GM23338 (cell line): Measurements from ENCODE around the gene CDK5R2. TPM values are rescaled to one million over a fixed set of nuclear protein-coding genes. Genes with fewer than 3 reads are reported as not detected.

Experiments
- ATAC-seq: fragments of 200-7000 bp; cut with Tn5 transposase; 3 replicates; pipeline ENCODE4 v1.9.1; 2020
- DNase-seq: peaks from one replicate; pipeline ENCODE4 v3.0.0-alpha.2; 2015; ENCODE audit warnings: low spot score
- H2AFZ ChIP-seq: fragments of 200-600 bp; sonication (generic); 2 replicates; pipeline ENCODE4 v1.8.0; 2016; ENCODE audit warnings: antibody characterized with exemption, mild to moderate bottlenecking, moderate library complexity
- H3F3A ChIP-seq: fragments of 200-600 bp; sonication (generic); replicated peaks from 2 replicates; pipeline ENCODE4 v1.8.0; 2017; ENCODE audit warnings: antibody characterized with exemption, mixed run types, low read depth
- H3K27ac ChIP-seq: fragments of 200-600 bp; sonication (generic); 2 replicates; pipeline ENCODE4 v1.6.1; 2016; ENCODE audit warnings: low read depth
- H3K27me3 ChIP-seq: fragments of 200-600 bp; sonication (generic); 2 replicates; pipeline ENCODE4 v1.8.0; 2016; ENCODE audit warnings: mild to moderate bottlenecking, mixed run types, moderate library complexity; ENCODE audit not compliant: insufficient read depth
- H3K36me3 ChIP-seq: fragments of 200-600 bp; sonication (generic); 2 replicates; pipeline ENCODE4 v1.8.0; 2016; ENCODE audit warnings: mild to moderate bottlenecking; ENCODE audit not compliant: insufficient read depth
- H3K4me1 ChIP-seq: fragments of 200-600 bp; sonication (generic); 2 replicates; pipeline ENCODE4 v1.8.0; 2016; ENCODE audit warnings: mild to moderate bottlenecking, moderate library complexity; ENCODE audit not compliant: insufficient read depth
- H3K4me2 ChIP-seq: fragments of 200-600 bp; sonication (generic); 2 replicates; pipeline ENCODE4 v1.7.1; 2017; ENCODE audit warnings: mixed run types
- H3K4me3 ChIP-seq: fragments of 200-600 bp; sonication (generic); 2 replicates; pipeline ENCODE4 v1.6.1; 2016; ENCODE audit warnings: mixed run types
- H3K79me2 ChIP-seq: fragments of 200-600 bp; sonication (generic); replicated peaks from 2 replicates; pipeline ENCODE4 v1.8.0; 2017; ENCODE audit warnings: mild to moderate bottlenecking; ENCODE audit not compliant: insufficient read depth
- H3K9me2 ChIP-seq: fragments of 200-600 bp; sonication (generic); 2 replicates; pipeline ENCODE4 v1.8.0; 2017; ENCODE audit not compliant: insufficient read depth
- H4K20me1 ChIP-seq: fragments of 200-600 bp; sonication (generic); replicated peaks from 2 replicates; pipeline ENCODE4 v1.8.0; 2017; ENCODE audit warnings: mild to moderate bottlenecking; ENCODE audit not compliant: insufficient read depth
- H3K27ac Mint-ChIP-seq: 2 replicates; pipeline ENCODE4 v1.8.0; 2020; ENCODE audit warnings: inconsistent platforms, mild to moderate bottlenecking, moderate library complexity, mixed read lengths
- H3K27me3 Mint-ChIP-seq: 3 replicates; pipeline ENCODE4 v1.8.0; 2022; ENCODE audit warnings: low read depth, mild to moderate bottlenecking, moderate library complexity, mixed read lengths, inconsistent platforms; ENCODE audit not compliant: insufficient read depth, poor library complexity
- H3K36me3 Mint-ChIP-seq: 3 replicates; pipeline ENCODE4 v1.8.0; 2021; ENCODE audit warnings: low read depth, mild to moderate bottlenecking, inconsistent platforms, moderate library complexity, mixed read lengths
- H3K4me1 Mint-ChIP-seq: 3 replicates; pipeline ENCODE4 v1.8.0; 2020; ENCODE audit warnings: mild to moderate bottlenecking, inconsistent platforms, mixed read lengths
- H3K4me3 Mint-ChIP-seq: 3 replicates; pipeline ENCODE4 v1.8.0; 2021; ENCODE audit warnings: moderate library complexity, mild to moderate bottlenecking, inconsistent platforms, mixed read lengths
- H3K9me3 Mint-ChIP-seq: 3 replicates; pipeline ENCODE4 v1.8.0; 2020; ENCODE audit warnings: moderate library complexity, mild to moderate bottlenecking, inconsistent platforms, mixed read lengths
- CREB1 ChIP-seq: fragments of 250-450 bp; sonication (Bioruptor Pico); IDR thresholded peaks from 2 replicates; pipeline ENCODE4 v1.5.0; 2020; ENCODE audit warnings: low read depth, mild to moderate bottlenecking, moderate library complexity
- EZH2 ChIP-seq: fragments of 200-600 bp; sonication (generic); IDR thresholded peaks from one replicate; pipeline ENCODE4 v1.8.0; 2017; ENCODE audit warnings: antibody characterized with exemption, mild to moderate bottlenecking, low read depth; ENCODE audit not compliant: unreplicated experiment
- EZH2phosphoT487 ChIP-seq: fragments of 200-600 bp; sonication (generic); IDR thresholded peaks from one replicate; pipeline ENCODE4 v1.8.1; 2018; ENCODE audit warnings: antibody characterized with exemption; ENCODE audit not compliant: unreplicated experiment
- JUNB ChIP-seq: IDR thresholded peaks from one replicate; pipeline ENCODE4 v1.6.1; 2016; ENCODE audit warnings: antibody characterized with exemption; ENCODE audit not compliant: unreplicated experiment
- NANOG ChIP-seq: IDR thresholded peaks from 2 replicates; pipeline ENCODE4 v1.6.1; 2016; ENCODE audit warnings: antibody characterized with exemption, borderline replicate concordance
- ZNF114 ChIP-seq: fragments of 250-450 bp; sonication (Bioruptor Pico); IDR thresholded peaks from 2 replicates; pipeline ENCODE4 v1.5.0; 2020; ENCODE audit warnings: mild to moderate bottlenecking, moderate library complexity
- polyA plus RNA-seq: library from polyadenylated mRNA; unstranded; fragments of >200 nt; fragmentation: Nextera tagmentation; extraction: Ambion mirVana; gene quantifications from 2 replicates; pipeline ENCODE4 v1.2.1, GENCODE V29; 2016
- total RNA-seq: library from RNA; depleted of rRNA; stranded (reverse); fragments of >200 nt; shearing (Covaris generic); gene quantifications from 2 replicates; pipeline ENCODE4 v1.2.3, GENCODE V29; 2014
- TF ChIP-seq, protein P1 (sequence below), 2 experiments: fragments of 200-600 bp in 1 of 2; sonication (generic) in 1 of 2; conservative IDR thresholded peaks; 2 replicates each; pipeline versions ENCODE4 v1.5.1 to v1.6.1; 2016 to 2017; ENCODE audit warnings: antibody characterized with exemption in 2 of 2, low read depth in 2 of 2, mild to moderate bottlenecking in 2 of 2, moderate library complexity in 1 of 2
- TF ChIP-seq, protein P2 (sequence below): IDR thresholded peaks from 2 replicates; pipeline ENCODE4 v1.6.1; 2016; ENCODE audit warnings: antibody characterized with exemption
- TF ChIP-seq, protein P3 (sequence below): IDR thresholded peaks from one replicate; pipeline ENCODE4 v1.6.1; 2018; ENCODE audit warnings: antibody characterized with exemption; ENCODE audit not compliant: unreplicated experiment

Gene CDK5R2
- total and polyA plus RNA-seq, 2 experiments from 2014 or later = 0.56 TPM; not detected in 1

DNA sequence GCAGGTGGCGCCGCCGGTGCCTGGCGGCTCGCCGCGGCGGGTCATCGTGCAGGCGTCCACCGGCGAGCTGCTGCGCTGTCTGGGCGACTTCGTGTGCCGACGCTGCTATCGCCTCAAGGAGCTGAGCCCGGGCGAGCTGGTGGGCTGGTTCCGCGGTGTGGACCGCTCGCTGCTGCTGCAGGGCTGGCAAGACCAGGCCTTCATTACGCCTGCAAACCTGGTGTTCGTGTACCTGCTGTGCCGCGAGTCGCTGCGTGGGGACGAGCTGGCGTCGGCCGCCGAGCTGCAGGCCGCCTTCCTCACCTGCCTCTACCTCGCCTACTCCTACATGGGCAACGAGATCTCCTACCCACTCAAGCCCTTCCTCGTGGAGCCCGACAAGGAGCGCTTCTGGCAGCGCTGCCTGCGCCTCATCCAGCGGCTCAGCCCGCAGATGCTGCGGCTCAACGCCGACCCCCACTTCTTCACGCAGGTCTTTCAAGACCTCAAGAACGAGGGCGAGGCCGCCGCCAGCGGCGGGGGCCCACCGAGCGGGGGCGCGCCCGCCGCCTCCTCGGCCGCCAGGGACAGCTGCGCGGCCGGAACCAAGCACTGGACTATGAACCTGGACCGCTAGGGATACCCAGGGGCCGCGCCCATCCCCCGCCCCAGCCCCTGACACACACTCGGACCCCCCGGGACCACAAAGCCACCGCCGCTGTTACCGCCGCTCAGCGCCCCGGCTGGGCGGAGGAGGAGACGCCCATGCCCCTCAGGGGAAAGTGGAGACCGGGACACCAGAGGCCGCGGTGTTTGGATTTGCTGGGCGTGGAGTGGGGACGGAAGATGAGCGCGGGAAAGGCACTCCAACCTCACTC, 1.1 kb downstream of the CDK5R2 start:
- DNase-seq = peak; percentile 27
- H4K20me1 ChIP-seq = no peaks in the 10 kb centered on the region; the same call in 1 of the 2 replicates
- H3K79me2 ChIP-seq = no peaks in the 10 kb centered on the region
- no peaks in the 10 kb centered on the region for H3K9me2 ChIP-seq
- ATAC-seq = no peak
- no peak overlapping the region for H3K27ac Mint-ChIP-seq
- H3K4me1 ChIP-seq = peaks cover 26% of the 10 kb centered on the region
- TF ChIP-seq EZH2phosphoT487 (peak; percentile 96), NANOG (no peak), JUNB (no peak), ZNF114 (no peak), CREB1 (CRISPR knock-in tag) (no peak), EZH2 (peak; percentile 92)
- TF ChIP-seq, protein P1, sequence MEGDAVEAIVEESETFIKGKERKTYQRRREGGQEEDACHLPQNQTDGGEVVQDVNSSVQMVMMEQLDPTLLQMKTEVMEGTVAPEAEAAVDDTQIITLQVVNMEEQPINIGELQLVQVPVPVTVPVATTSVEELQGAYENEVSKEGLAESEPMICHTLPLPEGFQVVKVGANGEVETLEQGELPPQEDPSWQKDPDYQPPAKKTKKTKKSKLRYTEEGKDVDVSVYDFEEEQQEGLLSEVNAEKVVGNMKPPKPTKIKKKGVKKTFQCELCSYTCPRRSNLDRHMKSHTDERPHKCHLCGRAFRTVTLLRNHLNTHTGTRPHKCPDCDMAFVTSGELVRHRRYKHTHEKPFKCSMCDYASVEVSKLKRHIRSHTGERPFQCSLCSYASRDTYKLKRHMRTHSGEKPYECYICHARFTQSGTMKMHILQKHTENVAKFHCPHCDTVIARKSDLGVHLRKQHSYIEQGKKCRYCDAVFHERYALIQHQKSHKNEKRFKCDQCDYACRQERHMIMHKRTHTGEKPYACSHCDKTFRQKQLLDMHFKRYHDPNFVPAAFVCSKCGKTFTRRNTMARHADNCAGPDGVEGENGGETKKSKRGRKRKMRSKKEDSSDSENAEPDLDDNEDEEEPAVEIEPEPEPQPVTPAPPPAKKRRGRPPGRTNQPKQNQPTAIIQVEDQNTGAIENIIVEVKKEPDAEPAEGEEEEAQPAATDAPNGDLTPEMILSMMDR (conservative IDR thresholded peaks at IDR 0.05; ENCODE audit: low read depth in 2 of 2) = no peak
- TF ChIP-seq, protein P2, sequence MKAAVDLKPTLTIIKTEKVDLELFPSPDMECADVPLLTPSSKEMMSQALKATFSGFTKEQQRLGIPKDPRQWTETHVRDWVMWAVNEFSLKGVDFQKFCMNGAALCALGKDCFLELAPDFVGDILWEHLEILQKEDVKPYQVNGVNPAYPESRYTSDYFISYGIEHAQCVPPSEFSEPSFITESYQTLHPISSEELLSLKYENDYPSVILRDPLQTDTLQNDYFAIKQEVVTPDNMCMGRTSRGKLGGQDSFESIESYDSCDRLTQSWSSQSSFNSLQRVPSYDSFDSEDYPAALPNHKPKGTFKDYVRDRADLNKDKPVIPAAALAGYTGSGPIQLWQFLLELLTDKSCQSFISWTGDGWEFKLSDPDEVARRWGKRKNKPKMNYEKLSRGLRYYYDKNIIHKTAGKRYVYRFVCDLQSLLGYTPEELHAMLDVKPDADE = no peak
- TF ChIP-seq, protein P3, sequence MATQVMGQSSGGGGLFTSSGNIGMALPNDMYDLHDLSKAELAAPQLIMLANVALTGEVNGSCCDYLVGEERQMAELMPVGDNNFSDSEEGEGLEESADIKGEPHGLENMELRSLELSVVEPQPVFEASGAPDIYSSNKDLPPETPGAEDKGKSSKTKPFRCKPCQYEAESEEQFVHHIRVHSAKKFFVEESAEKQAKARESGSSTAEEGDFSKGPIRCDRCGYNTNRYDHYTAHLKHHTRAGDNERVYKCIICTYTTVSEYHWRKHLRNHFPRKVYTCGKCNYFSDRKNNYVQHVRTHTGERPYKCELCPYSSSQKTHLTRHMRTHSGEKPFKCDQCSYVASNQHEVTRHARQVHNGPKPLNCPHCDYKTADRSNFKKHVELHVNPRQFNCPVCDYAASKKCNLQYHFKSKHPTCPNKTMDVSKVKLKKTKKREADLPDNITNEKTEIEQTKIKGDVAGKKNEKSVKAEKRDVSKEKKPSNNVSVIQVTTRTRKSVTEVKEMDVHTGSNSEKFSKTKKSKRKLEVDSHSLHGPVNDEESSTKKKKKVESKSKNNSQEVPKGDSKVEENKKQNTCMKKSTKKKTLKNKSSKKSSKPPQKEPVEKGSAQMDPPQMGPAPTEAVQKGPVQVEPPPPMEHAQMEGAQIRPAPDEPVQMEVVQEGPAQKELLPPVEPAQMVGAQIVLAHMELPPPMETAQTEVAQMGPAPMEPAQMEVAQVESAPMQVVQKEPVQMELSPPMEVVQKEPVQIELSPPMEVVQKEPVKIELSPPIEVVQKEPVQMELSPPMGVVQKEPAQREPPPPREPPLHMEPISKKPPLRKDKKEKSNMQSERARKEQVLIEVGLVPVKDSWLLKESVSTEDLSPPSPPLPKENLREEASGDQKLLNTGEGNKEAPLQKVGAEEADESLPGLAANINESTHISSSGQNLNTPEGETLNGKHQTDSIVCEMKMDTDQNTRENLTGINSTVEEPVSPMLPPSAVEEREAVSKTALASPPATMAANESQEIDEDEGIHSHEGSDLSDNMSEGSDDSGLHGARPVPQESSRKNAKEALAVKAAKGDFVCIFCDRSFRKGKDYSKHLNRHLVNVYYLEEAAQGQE = no peak
- no peak overlapping the region for H2AFZ ChIP-seq
- H3K4me1 Mint-ChIP-seq = peaks cover 32% of the 10 kb centered on the region
- peaks cover 61% of the 10 kb centered on the region for H3K27me3 Mint-ChIP-seq
- H3K4me3 ChIP-seq = peak overlapping the region; percentile 83
- H3F3A ChIP-seq = peaks cover 8% of the 10 kb centered on the region
- H3K36me3 ChIP-seq = no peaks in the 10 kb centered on the region
- H3K27me3 ChIP-seq = peaks cover 77% of the 10 kb centered on the region
- peak overlapping the region; percentile 82 for H3K4me3 Mint-ChIP-seq
- H3K4me2 ChIP-seq = peak overlapping the region; percentile 95
- H3K27ac ChIP-seq = no peak overlapping the region
- H3K36me3 Mint-ChIP-seq = no peaks in the 10 kb centered on the region; the same call in 2 of the 3 replicates
- H3K9me3 Mint-ChIP-seq = no peaks in the 10 kb centered on the region
